ENCODE data around the gene STX10.
A peak's percentile ranks its signal among the peaks of the same experiment; 100 is the strongest.

- TF ChIP-seq, protein P1, sequence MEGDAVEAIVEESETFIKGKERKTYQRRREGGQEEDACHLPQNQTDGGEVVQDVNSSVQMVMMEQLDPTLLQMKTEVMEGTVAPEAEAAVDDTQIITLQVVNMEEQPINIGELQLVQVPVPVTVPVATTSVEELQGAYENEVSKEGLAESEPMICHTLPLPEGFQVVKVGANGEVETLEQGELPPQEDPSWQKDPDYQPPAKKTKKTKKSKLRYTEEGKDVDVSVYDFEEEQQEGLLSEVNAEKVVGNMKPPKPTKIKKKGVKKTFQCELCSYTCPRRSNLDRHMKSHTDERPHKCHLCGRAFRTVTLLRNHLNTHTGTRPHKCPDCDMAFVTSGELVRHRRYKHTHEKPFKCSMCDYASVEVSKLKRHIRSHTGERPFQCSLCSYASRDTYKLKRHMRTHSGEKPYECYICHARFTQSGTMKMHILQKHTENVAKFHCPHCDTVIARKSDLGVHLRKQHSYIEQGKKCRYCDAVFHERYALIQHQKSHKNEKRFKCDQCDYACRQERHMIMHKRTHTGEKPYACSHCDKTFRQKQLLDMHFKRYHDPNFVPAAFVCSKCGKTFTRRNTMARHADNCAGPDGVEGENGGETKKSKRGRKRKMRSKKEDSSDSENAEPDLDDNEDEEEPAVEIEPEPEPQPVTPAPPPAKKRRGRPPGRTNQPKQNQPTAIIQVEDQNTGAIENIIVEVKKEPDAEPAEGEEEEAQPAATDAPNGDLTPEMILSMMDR (IDR thresholded peaks at IDR 0.05) = no peak
- TF ChIP-seq EZH2phosphoT487 (IDR thresholded peaks at IDR 0.05) = peak; percentile 20
- peak; percentile 54 for TF ChIP-seq EZH2 (IDR thresholded peaks at IDR 0.05)
These were observed 47.3 kb downstream of the STX10 start, which contains the start of gene LYL1 for GRCh38 chr19:13102666-13103580.
